Erythroblast (primary cell): Measurements from ENCODE around the gene TXNDC8.

ENCODE experiments used
- GATA1 ChIP-seq: IDR thresholded peaks from 2 replicates; pipeline ENCODE4 v1.6.1; 2011; ENCODE audit warnings: low read depth, mild to moderate bottlenecking, control low read depth, low read length, moderate library complexity
- POLR2A ChIP-seq: IDR thresholded peaks from 2 replicates; pipeline ENCODE4 v1.6.1; 2011; ENCODE audit warnings: mild to moderate bottlenecking, low read length

DNA sequence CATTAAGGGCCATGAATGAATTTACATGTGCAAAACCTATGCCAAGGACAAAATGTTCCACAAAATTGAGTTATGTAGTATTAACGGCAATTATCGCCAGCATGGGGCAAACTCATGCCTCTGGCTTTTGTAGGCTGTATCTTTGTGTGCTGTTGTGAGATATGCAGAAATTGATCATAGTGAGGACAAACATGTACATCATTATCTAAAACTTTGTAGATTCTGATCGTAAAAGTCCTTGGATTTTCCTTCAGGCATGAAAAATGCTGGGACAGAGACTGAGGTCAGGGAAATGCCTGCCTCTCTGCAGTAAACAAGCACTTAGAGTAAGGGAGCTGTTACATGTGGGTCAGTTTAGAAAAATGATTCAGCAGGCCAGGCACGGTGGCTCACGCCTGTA lies 5.9 kb upstream of the TXNDC8 start:
- TF ChIP-seq POLR2A (no peak), GATA1 (no peak)
